Measurements from ENCODE around the gene NPNT.

The NPNT gene

DNA sequence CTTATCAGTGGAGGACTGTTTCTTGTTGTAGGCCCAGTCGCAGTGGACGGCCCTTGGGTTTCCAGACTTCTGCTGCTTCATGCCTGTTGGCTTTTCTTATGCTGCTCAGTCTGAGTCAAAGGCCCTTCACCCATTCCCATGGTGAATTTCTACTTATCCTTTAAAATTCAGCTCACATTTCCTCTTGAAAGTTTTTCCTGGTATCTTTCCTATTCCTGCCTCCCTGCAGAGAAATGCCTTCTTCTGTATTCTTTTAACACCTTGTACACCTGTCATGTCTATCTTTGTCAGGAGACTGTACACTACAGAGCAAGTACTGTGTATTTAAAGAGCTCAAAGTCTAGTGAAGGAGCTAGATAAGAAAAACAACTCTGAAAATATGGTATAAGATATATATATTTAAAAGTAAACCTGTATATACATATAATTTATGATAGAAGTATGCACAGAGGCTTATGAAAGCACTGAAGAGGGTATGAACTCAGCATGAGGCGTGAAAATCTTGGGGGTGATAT is 22.0 kb downstream of the NPNT start:
- no peak for DNase-seq

DNA sequence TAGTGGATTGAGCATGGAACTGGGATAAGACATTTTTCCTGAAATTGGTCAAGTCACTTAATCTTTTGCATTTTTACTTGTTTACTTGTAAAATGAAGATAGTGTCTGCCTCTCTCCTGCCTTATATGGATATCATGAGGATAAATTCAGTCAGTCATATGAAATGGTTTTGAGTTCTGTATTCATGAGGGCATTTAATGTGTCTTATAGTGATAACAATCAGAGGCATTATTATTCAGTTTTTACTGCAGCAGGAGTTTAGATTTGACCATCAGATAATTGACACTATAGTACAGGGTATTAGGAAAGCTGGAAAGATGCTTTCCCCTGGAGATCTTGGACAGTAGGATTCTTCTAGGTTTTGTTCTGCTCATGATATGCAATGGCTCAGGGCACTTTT is 26.0 kb downstream of the NPNT start:
- no peak for DNase-seq

DNA sequence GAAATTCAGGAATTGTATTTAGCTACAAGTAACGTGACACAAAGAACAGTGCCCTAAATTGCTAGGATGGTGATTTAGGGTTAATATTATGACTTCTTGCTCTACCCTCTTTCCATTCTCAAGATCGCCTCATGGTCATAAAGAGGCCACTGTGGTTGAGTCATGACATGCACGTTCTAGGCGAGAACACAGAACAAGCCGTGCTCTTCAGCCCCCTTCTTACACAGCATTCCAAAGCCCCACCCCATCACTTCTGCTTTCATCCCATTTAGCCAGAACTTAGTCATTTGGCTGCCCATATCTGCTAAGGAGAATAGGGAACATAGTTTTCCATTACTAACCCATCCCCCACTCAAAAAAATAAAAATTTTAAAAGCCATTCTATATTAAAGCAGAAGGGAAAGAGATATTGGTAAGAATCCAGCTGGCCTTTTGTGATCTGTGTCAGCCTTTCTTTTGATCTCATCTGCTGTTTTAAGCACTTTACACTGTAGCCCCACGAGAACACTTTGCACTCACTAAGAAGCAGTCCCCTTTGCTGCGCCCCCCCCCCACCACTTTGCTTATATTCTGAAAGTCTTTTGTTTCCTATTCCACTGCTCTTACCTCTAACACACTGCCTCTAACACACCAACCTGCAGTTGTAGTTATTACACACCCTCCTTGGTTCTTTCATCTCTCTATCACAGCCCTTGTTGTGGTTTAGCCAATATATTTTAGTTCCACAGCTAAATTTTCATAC is 28.4 kb downstream of the NPNT start:
- no peak for DNase-seq

DNA sequence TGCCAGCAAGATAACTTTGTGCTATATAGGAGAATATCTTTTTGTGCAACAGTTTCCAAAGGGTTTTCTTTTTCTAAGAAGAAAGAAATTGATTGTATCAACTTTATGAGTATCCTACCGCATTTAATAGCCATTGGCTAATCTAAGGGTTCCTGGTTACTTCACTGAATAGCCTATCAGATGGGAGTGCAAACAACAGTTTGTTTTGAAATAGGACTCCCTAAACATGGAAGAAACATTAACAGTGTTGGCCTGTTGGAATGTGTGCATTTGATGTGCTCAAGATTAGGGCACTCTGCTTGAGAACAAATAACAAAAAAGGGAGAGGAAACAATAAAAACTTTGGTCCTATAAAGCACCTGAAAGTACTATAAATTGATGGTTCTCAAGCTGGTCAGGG is 29.1 kb downstream of the NPNT start:
- no peak for DNase-seq

DNA sequence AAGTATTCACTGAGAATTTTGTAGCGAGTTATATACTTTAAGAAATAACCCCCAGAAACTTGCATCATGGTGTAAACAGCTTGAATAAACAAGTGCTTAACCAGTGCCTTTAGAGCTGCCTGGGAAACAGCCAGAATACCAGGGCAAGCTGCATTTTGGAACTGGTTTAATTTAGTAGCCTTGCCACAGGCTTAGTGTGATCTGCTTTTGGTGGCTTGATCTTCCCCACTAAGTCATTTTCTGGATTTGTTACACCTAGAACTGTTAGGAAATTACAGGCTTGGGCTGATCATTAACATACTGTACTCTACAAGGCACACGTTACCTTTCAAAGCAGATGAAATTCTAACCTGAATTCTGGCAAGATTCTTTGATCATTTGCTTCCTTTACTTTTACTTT is 35.4 kb downstream of the NPNT start:
- DNase-seq = no peak

DNA sequence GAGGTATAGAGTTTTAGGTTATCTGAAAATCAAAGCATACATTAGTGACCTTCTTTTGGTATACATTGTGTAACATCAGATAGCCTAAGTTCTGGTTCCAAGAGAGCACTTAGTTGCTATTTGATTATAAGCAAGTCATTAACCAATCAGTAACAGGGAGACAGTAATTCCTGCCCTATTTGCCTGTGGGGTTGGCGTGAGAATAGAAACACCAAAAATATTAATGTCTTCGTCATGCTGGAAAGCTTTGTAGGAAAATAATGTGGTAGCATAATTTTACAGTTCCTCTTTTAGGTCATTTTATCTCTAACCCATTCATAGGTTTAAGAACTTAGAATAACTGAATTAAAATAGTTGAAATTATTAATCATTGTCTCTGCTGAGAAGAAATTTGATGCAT is 37.8 kb downstream of the NPNT start:
- no peak for DNase-seq

DNA sequence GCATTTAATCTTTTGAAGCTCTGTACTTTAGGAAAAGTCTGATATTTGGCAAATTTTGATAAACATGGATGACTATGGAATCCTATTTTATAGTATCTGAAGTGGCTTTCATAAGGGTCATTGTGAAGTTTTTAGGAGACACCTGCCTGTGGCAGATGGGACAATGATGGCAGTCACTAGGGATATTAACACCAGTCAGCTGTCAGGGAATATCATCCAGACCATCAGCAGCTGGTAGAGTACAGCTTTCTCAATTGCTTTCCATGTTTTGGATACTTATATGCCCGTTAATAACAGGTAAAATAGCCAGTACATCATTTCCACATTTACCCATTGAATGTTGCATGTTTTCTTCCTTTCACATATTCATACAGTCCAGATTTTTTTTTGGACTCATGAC is 39.1 kb downstream of the NPNT start:
- no peak for DNase-seq

DNA sequence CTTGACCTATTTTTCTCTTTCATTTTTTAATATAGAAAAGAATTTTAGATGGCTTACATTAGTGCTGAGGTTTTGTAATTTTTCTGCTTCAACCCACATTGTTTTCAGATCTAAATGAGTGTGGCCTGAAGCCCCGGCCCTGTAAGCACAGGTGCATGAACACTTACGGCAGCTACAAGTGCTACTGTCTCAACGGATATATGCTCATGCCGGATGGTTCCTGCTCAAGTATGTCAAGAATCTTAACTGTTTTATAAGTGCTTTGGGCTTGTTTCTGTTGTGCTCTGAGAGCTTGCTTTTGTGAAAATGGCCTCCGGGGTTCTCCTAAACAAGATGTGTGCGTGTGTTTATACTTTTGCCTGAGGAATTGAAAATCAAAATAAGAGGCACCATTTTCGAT is 41.6 kb downstream of the NPNT start:
- no peak for DNase-seq

DNA sequence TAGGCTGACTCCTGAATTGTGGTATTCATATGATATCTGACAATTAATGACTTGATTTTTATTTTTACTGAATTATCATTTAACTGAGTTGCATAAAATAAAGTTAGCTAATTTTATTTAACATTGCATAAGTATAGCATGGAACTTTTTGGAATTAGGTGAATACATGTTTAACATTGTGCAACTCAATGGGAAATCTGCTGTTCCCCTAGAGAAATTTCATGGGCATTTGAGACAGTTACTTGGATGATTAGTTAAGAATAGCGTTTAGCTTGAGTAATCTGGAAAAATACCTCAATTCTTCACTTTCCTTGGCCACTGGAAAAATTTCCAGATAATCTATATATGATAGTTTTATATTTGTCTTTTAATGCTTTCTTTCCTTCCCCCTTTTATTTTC is 42.5 kb downstream of the NPNT start:
- no peak for DNase-seq

DNA sequence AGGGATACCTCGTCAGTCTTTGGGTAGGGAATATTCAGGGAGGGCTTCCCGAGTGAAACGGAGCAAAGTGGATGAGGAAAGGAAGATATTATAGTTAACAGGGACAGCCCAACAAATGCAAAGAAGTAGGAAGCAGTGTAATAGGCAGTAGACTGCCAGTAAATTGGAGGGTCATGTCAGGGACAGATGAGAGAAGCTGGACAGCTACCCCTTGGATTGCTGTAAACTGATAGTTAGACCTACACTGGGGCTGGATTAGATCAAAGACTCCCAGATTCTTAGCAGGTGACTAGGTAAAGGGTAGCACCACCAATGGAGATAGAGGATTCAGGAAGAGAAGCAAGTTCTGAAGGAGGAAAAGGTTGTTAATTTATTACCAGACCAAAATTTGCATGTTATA is 48.0 kb downstream of the NPNT start:
- DNase-seq = no peak

DNA sequence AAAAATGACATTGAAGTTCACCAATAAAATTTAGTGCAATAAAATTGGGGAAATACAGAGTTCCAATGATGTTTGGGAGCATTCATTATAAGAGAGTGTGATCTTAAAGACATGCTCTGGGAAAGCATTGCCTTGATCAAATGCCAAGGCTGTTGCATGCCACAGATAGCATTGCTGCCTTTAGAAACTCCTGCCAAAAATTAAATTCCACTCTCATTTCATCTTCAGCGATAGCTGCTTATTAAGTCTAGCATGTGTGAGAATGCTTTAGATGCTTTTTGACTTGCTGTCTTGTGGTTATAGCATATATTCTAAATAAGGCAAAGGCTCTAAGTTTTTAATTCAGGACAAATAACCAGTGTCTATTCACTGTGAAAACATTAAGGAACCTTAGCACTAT is 49.3 kb downstream of the NPNT start:
- DNase-seq = no peak

DNA sequence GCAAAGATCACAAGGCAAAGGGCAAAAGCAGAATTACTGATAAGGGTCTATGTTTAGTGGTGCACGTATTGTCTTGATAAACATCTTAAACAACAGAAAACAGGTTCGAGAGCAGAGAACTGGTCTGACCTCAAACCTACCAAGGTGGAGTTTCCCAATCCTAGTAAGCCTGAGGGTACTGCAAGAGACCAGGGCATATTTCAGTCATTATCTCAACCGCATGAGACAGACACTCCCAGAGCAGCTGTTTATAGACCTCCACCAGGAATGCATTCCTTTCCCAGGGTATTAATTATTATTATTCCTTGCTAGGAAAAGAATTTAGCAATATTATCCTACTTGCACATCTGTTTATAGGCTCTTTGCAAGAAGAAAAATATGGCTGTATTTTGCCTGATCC is 51.5 kb downstream of the NPNT start:
- DNase-seq = no peak

DNA sequence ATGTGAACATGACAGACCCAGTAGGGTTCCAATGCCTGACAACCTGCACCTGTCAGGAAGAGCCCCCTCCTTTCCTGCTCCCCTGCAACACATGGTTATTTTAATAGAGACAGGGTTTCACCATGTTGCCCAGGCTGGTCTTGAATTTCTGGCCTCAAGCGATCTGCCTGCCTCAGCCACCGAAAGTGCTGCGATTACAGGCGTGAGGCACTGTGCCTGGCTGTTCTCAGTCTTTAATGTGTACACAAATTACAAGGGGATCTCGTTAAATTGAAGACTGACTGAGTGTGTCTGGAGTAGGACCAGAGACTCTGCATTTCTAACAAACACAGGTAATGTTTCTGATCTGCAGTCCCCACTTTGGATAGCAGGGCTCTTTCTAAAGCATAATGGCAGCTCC is 55.4 kb downstream of the NPNT start:
- DNase-seq = no peak

DNA sequence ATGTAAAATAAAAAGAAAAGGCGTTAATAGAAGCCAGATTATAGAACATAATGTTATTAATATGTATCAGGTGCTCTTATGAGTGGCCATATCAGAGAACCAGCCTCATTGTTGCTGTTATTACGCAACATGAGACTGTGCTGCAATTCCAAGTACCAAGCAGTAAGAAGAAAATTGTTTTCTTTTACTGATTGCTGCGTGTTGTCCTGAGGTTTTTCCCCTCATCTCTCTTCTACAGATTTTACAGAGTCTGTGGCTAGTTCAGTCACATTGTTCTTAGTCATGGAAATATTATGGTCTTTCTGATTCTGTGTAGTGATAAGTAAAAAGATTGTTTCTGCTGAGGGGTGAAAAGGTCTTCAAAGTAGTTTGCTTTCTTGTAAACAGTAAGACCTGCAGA is 55.9 kb downstream of the NPNT start:
- no peak for DNase-seq

DNA sequence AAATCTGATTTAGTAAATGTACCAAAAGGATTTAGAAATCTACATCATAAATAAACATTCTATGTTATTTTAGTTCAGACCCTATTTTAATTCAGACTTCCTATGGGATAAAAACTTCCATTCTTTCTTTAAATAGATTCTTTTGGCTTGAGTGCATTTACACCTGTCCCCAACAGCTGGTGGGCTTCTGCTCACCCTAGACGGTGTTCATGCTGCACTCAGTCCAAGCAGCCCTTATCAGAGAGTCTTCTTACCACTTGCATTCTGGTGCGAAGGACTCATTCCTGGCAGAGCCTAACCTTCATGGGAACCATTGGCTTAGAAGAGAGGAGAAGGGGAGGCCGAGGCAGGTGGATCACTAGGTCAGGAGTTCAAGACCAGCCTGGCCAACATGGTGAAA is 57.3 kb downstream of the NPNT start:
- DNase-seq = no peak

DNA sequence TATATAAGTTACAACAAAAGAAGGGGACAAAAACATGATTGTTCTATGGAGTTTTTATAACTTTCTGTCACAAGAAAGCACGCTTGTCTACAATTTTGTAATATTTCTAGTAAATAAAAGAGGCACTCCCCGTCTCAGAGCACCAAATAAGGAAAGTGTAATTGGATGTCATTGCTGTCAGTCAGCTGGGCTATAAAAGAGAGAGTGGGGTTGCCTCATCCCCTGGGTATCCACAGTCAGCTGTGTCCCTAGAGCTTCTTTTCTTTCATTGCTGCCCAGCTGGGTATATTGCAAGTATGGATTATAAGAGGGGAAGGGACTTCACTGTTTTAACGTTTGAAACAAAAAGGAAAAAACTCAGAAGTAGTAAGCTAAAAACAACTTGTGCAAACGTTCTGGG is 61.3 kb downstream of the NPNT start:
- no peak for DNase-seq

DNA sequence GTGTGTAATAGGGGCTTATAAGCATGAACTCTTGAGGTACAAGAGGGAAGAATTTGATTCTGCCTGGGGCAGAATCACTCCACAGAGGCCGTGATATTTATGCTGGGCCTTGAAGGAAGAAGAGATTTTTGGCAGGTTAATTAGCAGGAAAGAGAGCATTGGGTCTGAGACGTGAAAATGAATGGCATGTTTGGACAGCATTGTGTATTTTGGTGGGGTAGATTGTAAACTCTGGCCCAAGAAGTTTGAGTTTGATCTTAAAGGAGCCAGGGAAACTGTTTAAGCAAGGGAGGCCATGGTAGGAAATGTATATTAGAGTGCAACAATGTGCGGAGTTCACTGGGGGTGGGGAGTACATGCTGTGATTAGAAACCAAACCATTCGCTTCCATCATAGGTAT is 62.4 kb downstream of the NPNT start:
- DNase-seq = no peak

DNA sequence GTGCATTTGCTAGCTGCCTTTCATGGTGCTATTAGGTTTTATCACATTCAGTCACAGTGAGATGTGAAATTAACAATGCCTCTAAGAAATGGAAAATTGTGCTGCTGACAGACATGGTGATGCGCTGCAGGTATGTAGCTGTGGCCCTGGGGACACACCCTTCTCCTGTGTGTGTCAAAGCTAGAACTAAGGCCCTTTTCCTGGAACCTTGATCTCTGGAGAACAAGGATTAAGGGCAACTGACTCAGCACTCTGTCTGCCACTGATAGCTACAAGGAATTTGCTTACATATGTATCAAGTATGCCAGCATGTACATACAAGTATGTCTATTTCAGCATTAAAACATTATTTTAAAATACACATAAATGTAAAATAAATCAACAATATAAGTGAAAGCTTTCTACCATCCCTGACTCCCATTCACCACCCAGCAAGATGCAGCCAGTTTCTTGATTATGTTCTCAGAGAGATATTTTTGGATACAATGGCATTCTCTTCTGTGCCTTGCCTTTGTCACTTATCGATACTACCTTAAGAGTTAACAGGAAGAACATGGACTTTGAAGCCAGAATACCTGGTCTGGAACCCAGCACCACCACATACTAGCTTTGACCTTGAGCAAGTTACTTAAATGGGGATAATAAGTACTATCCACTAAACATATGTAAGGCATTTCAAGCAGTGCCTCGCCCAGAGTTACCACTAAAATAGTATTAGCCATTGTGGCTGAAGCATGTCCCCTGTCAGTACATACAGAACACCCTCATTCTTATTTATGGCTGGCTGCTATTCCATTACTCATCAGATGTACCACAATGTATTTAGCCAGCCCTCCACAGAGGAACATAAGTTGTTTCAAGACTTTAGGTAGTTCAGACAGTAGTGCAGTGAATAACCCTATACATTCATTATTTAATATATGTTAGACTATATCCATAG is 68.5 kb downstream of the NPNT start:
- DNase-seq = no peak

DNA sequence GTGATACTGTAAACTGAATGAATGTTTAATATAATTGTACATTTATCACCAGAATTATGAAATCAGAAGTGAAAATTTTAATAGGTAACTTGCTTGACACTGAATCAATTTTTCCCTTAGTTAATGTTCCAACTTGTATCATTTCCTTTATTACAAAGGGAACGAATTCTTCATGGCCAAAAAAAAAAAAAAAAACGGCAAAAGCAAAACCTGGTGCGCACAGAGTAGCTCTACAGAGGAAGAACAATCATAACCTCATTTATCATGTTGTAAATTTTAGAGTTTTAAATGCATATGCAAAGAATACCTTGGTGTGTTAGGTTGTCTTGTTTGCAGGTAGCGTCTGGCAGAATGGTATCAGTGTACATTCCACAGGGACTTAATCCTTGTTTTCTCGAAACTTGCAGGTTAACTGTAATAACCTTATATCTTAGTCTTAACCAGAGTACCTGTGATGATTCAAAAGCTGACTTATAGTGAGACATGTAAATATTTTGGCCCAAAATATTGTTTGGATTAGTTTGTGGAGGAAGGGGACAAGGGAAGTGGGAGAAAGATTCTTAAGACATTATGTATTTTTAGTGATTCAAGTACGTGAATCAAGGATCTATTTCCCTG is 70.0 kb downstream of the NPNT start:
- no peak for DNase-seq

DNA sequence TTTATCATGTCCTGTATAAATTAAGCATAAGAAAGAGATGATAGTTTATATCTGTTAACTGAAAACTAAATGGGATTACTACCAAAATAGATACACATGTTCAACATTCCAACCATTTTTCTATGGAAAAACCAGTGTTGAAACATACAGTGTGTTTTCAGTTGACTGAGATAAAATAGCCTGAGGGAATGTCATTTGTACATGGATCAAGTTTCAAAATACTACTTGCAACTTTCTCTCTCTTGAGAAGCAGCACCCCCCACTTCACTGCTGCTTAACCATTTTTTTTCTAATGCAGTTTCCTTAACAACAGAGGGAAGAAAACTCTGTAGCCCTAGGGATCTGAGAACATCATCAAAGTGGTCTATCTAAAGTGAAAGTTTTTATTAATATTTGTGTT is 70.8 kb downstream of the NPNT start:
- DNase-seq = no peak

DNA sequence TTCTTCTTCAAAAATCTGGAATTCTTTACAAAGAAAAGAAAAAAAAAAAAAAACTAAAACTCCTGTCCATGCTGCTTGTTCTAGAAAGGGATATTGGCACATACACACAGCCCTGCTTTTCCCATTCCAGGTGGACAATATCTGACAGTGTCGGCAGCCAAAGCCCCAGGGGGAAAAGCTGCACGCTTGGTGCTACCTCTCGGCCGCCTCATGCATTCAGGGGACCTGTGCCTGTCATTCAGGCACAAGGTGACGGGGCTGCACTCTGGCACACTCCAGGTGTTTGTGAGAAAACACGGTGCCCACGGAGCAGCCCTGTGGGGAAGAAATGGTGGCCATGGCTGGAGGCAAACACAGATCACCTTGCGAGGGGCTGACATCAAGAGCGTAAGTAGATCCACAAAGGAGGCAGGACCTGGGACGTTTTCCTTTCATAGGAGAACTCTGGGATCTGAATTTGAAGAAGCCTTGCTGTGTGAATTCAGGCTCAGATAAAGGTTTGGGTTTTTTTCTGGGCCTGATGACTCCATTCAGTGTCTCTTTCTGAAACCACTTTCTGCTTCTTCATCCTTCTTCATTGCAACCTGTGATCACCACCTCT is 71.9 kb downstream of the NPNT start:
- no peak for DNase-seq

DNA sequence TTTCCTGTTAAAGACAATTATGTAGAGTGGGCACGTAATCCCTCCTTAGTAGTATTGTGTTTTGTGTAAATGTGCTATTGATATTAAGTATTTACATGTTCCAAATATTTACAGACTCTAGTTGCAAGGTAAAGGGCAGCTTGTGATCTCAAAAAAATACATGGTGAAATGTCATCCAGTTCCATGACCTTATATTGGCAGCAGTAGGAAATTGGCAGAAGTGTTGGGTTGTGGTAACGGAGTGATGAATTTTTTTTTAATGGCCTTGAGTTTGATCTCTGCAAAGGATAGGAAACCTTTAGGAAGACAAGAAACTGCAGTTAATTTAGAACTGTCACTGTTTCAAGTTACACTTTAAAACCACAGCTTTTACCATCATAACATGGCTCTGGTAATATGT is 74.3 kb downstream of the NPNT start:
- no peak for DNase-seq

DNA sequence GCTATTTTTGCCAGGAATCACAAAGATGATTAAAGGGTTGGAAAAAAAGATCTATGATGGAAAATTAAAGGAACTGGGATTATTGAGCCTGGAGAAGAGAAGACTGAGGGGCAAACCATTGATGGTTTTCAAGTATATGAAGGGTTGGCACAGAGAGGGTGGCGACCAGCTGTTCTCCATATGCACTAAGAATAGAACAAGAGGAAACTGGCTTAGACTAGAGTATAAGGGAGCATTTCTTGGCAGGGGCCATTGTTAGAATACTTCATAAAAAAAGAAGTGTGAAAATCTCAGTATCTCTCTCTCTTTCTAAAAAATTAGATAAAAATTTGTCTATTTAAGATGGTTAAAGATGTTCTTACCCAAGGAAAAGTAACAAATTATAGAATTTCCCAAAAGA is 75.1 kb downstream of the NPNT start:
- DNase-seq = no peak
